Sciatic nerve (tissue), 2 donors: ENCODE data around the gene IL21. TPM values are rescaled to one million over a fixed set of nuclear protein-coding genes. Genes with fewer than 3 reads are reported as not detected.
"Not testable (repeated sequence)": the region's sequence is repeated elsewhere in the genome, so short reads cannot be mapped to it uniquely, and the experiment has no call there.

Source experiments
- ATAC-seq: fragments of 200-7000 bp; cut with Tn5 transposase; one replicate; pipeline ENCODE4 v1.9.1; 2020; ENCODE audit warnings: mild to moderate bottlenecking, moderate library complexity
- DNase-seq: peaks from one replicate; pipeline ENCODE4 v3.0.0-alpha.2; 2020; ENCODE audit warnings: low spot score
- intact Hi-C: fragments of 100-400 bp; cut with DNase I; formaldehyde crosslinking; loops from one replicate; pipeline ENCODE4 v1.14.2; 2022
- total RNA-seq: library from RNA; stranded (reverse); fragmentation: NEBNext Ultra II Directional; extraction: Animal tissue kit (Norgen Biotek cat#: 25700); gene quantifications from one replicate; pipeline ENCODE4 v1.2.1, GENCODE V29; 2021
- donor health status: DM: no; HTN: no; CAD: no.
- donor health status: DM: no; HTN: no; CAD: no.

Gene IL21
- total RNA-seq, 1 donor from 2014 or later, result not detected

GRCh38 chr4:122591196-122591595 is 29.7 kb downstream of the IL21 start:
- intact Hi-C loops, result no loop called here

GRCh38 chr4:122588453-122589238 is 32.2 kb downstream of the IL21 start:
- DNase-seq (no peak), ATAC-seq (peak; percentile 50)
- intact Hi-C loops, result no loop called here

More at GRCh38 chr4:122591196-122591595, 29.7 kb downstream of the IL21 start:
- DNase-seq, result no peak
- ATAC-seq, result no peak

GRCh38 chr4:122584519-122584918 is 36.3 kb downstream of the IL21 start:
- DNase-seq (no peak), ATAC-seq (peak; percentile 31)
- intact Hi-C loops, result no loop called here

GRCh38 chr4:122583906-122584305 is 37.0 kb downstream of the IL21 start:
- intact Hi-C loops, result no loop called here
- DNase-seq (no peak), ATAC-seq (peak; percentile 26)

- no peak for ATAC-seq
- intact Hi-C loops, result no loop called here
- no peak for DNase-seq
These were observed 42.8 kb downstream of the IL21 start for GRCh38 chr4:122577808-122578781.

DNA sequence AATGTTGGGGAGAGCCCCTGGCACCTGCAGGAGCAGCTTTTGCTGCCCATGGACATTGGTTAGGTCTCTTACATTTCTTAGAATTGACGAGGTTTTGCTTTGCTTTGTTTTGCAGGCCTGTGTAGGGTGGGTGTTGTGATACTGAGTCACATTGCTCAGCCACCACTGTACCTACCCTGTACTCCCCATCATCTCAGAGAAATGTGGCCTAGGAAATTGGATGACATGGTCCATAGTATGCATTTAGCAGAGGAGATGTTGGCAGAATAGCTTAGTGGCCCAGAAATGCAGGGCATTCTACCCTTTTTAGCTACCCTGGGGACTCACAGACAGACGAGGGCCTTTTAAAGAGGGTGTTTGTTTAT is 43.7 kb downstream of the IL21 start:
- ATAC-seq (no peak), DNase-seq (no peak)
- intact Hi-C loops, result no loop called here

- intact Hi-C loops, result no loop called here
- no peak for ATAC-seq
These were observed 44.3 kb downstream of the IL21 start for GRCh38 chr4:122576261-122577188.

GRCh38 chr4:122574347-122574746 is 46.5 kb downstream of the IL21 start:
- intact Hi-C loops, ATAC-seq, DNase-seq: not testable (repeated sequence)

More at GRCh38 chr4:122576261-122577188, 44.3 kb downstream of the IL21 start:
- no peak for DNase-seq

DNA sequence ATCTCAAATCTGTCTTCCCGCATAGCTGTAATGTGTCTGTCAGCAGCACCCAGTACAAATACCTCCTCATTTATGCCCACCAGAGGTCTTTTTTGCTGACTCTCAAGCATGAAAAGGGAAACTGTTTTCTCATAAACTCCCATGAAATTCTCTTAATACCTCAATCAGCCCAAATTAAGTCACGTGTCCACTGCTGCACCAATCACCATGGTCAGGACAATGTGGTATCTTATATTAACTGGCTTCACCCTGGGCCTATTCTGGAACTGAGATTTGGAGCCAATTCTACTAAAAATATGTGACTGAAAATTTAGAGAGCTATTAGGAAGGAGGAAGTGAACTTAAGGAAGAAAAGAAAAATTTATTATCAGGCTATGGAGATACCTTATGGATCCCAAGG is 58.4 kb downstream of the IL21 start:
- ATAC-seq, result no peak
- DNase-seq, result no peak
- intact Hi-C loops, result no loop called here

Other genes starting within 250 kb of the IL21 start
- gene ADAD1, start 242.1 kb downstream of the IL21 start, total RNA-seq, result not detected
- gene IL2, start 164.3 kb downstream of the IL21 start, total RNA-seq, result not detected
- gene BBS12, start 111.6 kb upstream of the IL21 start, total RNA-seq, result 4.2 TPM
- gene FGF2, start 205.8 kb upstream of the IL21 start, total RNA-seq, result 30.5 TPM